ENCODE measurements around the gene SLBP.
A peak's percentile ranks its signal among the peaks of the same experiment; 100 is the strongest.
"Not testable (repeated sequence)": the region's sequence is repeated elsewhere in the genome, so short reads cannot be mapped to it uniquely, and the experiment has no call there.

SLBP gene

DNA sequence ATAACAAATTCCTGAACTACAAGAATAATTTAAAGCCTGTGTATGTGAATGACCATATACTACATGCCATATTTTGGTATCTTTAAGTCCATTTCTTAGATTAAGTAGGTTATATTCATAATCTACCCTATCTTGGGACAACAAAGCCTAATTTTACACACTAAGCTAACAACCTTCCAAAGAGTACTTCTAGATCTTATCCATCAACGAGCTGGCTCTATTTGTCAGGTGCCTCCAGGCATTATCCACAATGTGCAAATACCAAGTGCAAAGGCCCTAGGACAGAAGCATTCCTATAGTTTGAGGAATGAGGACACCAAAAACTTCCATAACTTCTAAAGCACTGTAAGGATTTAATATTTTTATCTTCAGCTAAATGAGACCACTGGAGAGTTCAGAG, 3.5 kb downstream of the SLBP start:
- no peak for DNase-seq

DNA sequence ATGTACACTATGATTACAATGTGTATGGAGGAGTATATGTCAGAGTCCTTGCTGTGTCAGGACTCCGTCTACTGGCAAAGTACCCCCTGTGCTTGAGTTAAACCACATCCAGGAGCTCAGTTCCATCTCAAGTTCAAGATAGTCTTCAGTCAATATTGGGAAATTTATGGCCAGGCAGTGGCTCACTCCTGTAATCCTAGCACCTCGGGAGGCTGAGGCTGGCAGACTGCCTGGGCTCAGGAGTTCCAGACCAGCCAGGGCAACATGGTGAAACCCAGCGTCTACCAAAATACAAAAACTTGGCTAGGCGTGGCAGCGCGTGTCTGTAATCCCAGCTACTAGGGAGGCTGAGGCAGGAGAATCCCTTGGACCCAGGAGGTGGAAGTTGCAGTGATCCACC, 5.8 kb downstream of the SLBP start:
- no peak for DNase-seq

DNA sequence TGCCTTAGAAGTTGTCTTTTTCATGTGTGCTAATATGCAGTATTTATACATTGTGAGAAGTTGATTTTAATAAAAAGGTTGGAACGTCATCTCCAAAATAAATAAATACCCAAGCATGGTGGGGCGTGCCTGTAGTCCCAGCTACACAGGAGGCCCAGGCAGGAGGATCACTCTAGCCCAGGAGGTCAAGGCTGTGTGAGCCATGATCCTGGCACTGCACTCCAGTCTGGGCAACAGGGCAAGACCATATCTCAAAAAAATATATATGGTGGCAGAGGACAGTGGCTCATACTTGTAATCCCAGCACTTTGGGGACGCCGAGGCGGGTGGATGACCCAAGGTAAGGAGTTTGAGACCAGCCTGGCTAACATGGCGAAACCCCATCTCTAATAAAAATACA, 6.4 kb downstream of the SLBP start:
- no peak for DNase-seq

DNA sequence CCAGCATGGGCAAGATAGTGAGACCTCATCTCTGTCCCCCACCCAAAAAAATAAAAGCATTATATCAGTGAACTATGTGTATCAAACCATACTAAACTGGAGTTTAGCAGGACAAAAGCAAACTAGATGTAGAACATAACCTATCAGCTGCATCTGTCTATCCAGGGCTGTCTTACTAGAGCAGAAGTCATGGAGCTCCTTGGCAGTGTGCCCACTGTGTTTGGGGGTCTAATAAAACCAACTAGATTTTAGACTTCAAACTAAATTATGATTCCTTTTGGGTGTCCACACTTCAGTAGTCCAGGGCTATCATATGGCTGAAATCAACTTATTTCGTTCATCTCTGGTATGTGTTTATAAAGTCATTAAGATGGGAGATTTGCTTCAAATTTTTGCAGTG, 8.3 kb downstream of the SLBP start:
- DNase-seq, result no peak

DNA sequence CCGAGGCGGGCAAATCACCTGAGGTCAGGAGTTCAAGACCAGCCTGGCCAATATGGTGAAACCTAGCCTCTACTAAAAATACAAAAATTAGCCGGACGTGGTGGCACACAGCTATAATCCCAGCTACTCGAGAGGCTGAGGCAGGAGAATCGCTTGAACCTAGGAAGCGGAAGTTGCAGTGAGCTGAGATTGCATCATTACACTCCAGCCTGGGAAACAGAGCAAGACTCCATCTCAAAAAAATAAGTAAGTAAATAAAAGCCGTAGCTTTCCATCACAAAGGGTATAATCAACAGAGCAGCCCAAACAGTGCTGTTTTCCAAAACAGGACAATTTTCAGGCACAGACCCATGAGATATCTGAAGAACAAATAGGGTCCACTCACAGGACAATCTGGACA, 10.4 kb downstream of the SLBP start:
- not testable (repeated sequence) for DNase-seq

DNA sequence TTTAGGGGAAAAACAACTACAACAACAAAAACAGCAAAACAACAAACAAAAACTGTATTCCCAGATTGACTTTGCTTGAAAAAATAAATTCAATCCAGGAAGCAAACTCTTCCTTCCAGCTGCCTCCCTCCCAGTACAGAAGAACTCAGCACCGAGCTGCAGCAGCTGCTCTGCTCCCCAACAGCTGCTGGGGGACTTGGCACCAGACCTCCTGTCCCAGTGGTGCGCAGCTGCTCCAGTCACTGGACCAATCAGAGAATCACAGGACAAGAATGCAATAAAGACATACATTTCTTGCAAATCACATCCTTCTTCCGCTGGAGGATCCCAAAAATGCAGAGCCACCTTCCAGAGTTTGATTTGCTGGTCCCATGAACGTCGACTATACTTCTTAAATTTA, 16.2 kb downstream of the SLBP start:
- DNase-seq, result no peak

DNA sequence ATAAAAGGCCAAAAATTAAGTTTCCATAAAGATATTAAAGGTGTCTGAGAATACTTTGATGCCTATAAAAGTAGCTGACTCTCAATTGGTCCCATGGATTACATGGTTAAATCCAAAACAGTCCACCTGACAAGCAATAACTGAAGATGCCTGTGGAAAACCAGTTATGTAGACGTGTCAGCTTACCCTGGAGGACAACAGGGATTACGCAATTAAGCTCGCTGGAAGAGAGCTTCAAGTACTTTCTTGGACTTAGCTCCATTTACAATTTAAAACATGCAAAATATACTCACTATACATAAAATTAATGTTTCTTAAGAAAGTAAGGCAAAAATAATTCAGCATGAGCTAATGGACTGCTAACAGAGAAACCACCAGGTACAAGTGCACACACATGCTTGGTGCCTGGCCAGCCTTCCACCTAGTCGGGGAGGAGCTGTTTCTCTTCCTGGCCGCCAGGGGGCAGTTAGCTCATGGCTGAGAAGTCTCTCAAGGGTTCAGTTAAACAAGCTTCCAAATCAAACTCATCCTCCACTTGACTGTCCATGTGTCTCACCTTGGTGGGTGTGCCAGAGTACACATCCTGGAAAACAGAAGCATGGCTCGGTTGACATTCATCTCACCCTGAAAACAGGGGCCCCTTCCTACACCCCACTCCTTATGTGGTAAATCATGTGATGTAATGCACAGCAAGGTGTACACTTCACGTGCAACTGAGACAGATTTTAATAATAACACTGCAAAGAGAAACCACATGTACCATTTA, 18.8 kb downstream of the SLBP start:
- peak; percentile 50 for DNase-seq

DNA sequence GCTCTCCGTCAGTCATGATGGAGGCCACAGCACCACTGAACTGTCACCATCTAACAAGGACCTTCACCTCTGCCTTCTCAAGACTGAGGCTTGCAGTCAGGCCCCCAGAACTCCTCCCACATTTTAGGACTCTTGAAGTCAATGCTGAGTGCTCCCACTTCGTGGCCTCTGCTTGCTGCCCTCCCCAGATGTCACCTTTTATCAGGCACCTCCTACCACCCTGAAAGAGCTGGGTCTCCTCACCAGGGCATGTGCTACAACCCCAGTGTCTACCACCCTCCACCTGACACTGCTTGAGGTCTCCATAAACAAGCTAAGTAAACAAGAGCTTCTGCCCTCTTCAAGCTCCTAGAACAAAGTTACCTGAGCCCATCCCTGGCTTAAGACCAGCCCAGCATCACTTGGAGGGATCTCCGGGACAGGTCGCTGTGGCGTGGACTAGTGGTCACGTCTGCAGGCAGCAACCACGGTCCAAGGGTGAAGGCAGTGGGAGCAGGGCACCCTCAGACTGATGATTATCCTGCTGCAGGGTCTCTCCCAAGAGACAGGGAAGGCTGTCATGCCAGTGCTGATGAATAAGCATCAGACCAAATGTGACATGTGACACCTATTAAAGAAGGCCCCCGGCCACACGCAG, 20.3 kb downstream of the SLBP start:
- DNase-seq, result no peak

DNA sequence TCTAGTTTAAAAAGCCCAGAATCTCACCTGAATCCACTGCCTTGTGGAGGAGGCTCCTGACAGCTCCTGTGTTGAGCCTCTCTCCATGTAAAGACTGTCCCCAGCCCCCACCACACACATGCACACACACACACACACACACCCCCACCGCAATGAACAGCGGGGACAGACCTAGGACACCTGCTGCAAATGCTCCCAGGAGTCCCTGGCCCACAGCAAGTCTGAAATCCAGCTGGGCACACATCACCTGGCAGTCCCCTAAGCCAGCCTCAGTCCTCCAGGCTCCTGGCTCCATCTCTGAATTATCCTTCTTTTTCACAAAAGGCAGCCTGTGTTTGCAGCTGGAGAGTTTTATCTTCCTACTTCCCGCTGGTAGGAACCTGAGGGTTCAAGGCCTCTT, 21.4 kb downstream of the SLBP start:
- DNase-seq, result no peak

DNA sequence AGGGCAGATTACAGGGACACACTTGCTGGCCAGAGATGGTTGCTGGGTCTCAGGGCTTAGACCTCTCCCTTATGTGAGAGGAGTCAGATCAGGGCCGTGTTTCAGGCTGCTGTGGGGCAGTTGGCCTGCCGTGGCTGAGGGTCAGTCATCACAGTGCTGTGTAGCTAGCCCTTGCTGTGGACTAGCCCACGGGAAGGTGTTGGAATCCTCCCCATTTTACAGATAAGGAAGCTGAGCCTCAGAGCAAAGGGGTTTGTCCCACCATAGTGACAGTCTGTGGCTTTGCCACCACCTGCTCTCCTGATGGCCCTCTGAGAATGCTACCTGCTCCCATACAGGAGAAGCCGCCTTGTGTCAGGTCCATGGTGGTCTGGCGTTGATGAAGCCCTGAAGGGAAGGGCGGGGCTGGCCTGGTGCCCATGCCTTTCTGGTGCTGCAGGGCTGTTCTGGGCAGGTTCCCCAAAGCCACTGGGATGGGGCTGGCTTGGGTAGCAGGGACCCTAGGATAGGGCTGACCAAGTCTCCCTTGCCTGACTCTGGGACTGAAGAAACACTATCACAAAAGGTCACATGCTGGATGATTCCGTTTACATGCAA, 25.6 kb downstream of the SLBP start:
- no peak for DNase-seq

DNA sequence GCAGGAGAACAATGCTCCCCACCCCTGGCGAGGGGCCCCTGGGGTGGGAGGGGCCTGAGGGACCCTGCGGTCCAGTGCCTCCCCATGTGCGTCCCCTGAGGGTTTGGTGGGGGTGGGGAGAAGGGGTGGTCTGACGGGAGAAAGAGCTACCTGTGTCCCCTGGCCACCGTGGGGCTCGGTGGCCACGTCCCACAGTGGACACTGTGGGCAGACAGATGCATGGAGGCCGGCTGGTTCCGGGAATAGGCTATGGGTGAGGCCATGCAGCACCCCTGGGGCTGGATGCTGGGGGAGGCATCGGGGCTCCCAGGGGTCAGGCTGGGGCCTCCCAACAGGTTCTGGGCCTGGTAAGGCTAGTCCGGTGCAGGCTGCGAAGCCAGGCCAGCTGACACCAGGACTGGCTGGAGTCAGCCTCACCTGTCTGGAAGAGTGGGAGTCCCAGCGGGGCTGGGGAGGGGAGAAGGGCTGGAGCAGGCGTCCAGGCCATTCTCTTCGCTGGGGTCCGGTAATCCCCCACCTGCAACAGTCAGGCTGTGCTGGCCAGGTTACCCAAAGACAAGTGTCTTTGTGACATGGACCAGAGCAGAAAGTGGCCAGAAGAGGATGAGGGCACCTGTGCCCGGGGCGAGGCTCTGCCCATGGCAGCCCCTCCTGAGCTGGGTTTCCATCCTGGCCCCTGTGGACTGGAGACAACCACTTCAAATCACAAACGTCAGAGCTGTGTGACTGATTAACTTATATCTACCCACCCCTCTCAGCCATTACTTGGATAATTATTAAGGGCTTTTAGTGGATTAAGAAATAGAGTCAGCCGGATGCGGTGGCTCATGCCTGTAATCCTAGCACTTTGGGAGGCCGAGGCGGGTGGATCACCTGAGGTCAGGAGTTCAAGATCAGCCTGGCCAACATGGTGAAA, 26.6 kb downstream of the SLBP start:
- DNase-seq, result no peak

DNA sequence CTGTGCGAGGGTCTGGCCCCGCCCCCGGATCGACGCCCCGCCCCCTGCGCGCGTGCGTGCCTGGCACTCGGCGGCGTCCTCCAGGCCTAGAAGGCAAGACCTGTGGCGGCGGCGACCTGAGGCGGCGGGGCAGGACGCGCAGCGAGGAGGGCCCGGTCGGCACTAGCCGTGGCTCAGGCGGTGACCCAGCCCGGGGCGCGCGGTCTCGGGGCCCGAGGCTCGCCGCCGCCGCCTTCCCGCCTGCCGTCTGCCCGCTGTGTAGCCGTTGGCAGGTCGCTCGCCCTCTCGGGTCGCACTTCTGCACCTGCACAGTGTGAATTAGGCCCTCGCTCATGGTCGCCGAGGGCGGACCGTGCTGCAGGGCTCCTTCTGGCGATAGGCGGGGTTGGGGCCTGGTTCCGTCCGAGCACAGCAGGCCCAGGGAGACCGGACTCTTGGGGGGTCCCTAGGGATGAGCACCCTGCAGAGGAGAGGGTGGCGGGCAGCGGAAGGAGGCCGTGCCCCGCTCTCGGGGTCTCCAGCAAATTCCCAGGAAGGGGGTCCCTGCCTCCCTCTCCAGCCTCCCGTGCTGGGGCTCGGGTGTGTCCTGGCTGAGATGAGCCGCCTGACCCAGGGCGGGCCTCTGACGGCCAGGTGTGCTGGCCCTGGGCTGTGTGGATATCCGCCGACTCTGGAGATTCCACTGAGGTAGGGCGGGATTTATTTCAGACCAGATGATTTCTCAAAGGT, 27.4 kb downstream of the SLBP start:
- DNase-seq, result no peak

DNA sequence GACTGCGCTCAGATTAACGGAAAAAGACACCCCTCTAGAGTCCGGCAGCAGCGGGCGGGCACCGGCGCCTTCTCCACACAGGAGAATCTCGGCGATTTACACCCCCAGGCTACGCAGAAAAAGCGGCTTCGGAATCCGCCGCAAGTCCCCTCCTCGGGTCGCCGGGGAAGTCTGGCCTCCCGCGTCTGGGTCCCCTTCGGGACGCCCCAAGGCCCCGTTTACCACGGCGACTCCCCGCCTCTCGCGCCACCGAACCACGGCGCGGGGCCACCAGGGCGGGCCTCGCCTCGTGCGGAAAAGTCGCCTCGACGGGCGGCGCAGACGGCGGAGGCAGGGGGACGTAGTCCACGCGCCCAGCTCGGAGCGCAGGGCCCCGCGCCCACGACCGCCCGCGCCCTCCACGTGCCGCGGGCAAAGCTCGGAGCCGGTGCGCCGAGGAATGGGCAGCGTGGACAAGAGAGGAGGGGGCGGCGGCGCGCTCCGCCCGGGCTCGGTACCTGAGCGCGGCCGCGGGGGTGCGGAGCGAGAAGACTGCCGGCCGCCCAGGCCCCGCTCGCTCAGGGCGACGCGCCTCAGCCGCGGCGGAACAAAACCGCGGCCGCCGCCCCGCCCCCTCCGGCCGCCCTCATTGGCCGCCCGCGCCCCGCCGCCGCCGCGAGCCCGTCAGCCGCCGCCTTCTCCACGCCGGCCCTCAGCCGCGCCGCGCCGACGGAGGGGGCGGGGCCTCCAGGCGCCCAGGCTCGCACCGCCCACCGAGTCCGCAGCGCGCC, 28.2 kb downstream of the SLBP start, which contains the start of gene FAM53A:
Gene FAM53A, minus strand, starts transcription at position 578 of the 770 bp plus-strand sequence. CDS start 15,572 bp downstream, outside the sequence.
- peak; percentile 69 for DNase-seq

DNA sequence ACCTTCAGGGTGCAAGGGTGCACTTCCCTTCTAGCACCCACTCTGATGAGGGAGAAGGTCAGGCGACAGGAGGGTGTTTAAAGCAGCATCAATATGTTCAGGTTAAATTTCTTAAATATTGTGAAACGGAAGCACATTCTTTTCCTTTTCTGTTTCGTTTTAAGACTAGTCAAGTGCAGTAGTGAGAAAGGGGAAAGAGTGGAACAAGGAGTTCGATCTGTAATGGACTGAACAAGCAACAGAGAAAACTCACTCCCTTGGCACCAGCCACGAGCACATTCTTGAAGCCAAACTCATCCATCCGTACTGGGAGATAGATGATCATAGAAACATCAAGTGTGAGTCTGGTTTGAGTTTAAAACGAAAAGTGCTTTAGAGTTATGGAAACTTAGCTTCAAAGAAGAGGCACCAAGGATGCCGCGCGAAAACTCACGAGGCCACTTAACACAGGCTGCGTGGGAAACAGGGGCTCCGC, 28.8 kb downstream of the SLBP start:
- no peak for DNase-seq

DNA sequence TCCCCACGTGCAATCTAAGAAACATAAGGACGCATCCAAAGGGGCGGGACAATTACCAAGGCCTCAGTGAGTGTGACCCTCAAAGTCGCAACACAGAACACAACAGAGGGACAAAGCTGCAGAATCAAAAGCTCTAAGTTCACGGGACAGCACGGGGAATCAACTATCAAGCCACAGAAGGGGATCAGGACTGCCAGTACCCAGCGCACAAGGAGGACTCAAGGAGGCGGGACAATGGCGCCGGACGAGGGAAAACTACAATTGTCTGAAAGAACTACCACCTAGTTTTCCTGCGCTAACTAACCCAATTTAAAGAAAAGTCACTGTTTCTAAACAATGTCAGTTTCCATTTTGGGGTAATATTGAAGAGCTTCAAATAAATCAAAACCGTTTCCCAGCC, 29.3 kb downstream of the SLBP start:
- no peak for DNase-seq

DNA sequence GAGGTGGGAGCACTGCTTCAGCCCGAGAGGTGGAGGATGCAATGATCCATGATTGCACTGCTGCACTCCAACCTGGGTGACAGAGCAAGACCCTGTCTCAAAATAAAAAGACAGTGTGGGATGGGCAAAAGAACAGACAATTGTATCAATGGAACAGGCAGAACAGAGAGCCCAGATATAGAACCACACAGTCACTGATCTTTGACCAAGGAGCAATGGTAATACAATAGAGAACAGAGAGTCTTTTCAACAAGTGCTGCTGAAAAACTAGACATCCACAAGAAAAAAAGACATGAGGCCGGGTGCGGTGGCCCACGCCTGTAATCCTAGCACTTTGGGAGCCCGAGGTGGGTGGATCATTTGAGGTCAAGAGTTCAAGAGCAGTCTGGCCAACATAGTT, 33.9 kb downstream of the SLBP start:
- no peak for DNase-seq

DNA sequence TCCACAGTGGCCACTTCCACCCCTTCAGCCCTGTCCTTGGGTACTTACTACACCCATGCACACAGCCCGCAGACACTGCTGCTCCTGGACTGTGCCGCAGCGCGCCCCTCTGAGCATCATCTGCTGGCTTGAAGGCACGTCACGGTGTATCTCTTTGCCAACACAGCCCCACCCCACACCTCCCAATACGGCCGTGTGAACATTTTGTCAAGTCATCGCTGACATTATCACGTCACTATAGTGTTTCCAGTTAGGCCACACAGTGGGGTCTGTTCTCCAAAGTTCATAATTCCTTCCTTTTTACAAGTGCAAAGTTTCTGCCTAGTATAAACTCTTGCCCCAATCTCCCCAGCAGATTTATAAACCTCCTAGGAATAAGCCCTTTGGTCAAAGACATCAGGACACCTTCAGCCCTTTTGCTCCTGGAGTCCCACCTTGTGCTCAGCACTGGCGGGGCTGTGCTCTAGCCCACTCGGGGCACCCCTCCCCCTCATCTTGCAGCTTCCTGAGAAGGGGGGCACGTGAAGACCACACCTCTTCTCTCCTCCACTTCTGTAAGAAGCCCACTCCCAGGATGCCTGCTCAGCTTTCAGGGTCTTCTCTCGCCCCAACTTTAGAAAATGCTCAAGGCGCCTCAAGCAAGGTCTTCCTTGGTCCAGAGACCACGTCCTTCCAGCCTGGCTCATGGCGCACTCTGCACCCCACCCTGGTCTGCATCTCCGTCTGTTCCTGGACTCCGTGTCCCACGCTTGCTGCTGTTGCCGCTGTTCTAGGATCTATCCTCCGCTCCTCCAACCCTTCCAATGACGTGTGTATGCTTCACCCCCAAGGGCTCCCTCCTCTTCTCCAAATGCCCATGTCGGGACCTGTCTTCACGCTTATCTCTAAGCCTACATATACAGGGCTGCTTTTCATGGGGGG, 35.3 kb downstream of the SLBP start:
- no peak for DNase-seq

DNA sequence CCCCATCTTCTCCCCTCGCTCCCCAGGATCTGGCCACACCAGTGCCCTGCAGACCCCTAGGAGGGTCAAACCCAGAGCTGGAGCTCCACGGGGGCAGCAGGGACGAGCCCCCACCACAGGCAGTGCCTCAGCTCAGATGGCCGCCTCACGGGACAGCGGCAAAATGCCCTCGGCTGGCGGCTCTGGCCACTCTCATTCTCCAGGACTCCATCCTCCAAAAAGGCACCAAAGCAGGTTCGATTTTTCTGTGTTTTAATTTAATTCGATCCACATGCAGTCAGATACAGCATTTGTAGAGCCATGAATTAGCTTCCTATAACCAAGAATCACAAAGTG, 36.3 kb downstream of the SLBP start:
- DNase-seq, result no peak

DNA sequence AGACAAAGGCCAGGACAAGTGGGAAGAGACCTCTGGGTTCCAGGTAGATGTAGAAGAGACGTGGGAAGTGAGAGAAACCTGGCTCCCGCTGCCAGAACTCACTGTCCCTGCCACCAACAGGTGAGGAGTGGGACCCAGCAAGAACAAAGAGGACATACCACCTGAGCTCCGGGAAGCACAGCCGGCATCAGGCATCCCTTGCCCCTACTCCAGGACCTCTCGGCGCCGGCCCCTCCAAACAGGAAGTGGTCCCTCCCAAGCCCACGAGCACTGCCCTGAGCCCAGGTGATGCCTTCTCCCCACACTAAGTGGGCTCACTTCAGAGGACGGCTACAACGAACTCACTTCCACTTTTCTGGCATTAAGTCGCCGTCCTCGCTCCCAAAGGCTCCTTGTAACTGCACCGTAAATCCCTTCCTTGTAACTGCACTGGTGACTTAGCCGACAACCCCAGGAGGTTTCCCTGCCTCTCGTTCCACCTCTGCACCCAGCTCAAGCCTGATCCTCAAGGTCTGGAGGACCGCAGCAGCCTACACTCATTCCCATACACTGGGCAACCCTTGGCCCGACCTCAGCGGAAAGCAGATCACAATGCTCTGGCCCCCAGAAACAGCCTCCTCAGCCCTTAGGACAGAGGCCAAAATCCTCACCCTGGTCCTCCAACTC, 36.9 kb downstream of the SLBP start:
- DNase-seq, result no peak

DNA sequence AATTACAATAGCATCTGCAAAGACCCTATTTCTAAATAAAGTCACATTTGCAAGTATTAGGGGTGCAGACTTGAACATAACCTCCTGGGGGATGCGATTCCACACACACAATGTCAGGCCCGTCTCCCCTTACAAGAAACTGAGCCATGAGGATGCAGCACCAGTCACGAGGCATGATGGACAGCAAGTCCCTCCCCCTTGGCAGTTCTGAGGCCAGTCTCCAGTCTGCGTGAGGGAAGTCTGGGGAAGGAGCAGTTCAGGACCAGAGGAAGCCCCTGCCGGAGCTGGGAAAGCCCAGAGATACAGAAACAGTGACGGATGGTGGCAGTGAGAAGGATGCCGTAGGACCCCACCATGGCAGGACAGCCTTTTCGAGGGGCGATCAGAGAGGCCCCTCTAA, 37.4 kb downstream of the SLBP start:
- DNase-seq, result no peak

Measured in GF-D8 (cell line).